ENCODE results near the gene ALDH2. TPM values are rescaled to one million over a fixed set of nuclear protein-coding genes. Genes with fewer than 3 reads are reported as not detected.
"Not testable (repeated sequence)": the region's sequence is repeated elsewhere in the genome, so short reads cannot be mapped to it uniquely, and the experiment has no call there.

Gene ALDH2
- 21.1 and 21.5 TPM in 2 replicates for total RNA-seq (2014; rRNA removed; shearing (Covaris generic))
- polyA plus RNA-seq (2015; cell fraction: cytosol; rRNA removed) = 17.7 and 23.5 TPM in 2 replicates
- 8.0 and 8.8 TPM in 2 replicates for polyA plus RNA-seq (2015; cell fraction: nucleus; rRNA removed)

DNA sequence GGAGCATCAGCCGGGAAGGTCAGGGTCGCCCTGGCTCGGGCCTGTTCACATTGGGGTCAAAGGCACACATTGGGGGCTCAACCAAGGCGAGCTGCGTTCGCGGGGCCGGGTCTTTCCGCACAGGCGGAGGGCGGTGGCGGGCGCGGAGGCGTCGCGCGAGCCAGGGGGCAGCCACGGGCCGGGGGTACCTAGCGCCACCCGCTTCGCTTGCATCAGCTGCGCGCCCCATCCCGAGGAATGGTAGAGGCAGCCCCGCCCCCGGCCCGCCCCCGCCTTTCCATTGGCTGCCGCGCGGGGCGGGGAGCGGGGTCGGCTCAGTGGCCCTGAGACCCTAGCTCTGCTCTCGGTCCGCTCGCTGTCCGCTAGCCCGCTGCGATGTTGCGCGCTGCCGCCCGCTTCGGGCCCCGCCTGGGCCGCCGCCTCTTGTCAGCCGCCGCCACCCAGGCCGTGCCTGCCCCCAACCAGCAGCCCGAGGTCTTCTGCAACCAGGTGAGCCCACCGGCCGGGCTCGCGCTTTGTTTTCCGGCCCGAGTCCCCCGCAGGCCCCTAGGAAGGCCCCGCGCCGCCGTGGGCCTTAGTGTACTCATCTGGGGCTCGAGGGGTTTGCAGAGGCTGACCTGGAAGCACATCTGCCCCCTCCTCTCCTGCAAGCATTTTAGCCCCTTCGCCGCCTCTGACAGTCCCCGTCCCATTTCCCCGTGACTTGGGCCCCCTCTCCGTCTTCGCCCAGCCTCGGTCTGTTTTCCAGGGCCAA lies at the start of gene ALDH2:
Gene ALDH2 (plus strand): TSS at position 326 of the 754 bp plus-strand sequence. CDS start 50 bp downstream, at position 376.
- DNase-seq (ENCODE audit: low read depth, low spot score) = peak; percentile 44
- in situ Hi-C loops (cut with HindIII; ENCODE audit: low pct_unique_long_range_greater_than_20kb, low sequenced_read_pairs) = no loop called here

DNA sequence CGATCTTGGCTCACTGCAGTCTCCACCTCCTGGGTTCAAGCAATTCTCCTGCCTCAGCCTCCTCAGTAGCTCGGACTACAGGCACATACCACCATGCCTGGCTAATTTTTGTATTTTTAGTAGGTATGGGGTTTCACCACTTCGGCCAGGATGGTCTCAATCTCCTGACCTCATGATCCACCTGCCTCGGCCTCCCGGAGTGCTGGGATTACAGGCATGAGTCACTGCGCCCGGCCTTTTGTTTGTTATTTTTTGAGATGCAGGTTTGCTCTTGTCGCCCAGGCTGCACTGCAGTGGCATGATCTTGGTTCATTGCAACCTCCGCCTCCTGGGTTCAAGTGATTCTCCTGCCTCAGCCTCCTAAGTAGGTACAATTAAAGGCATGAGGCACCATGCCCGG lies 47.4 kb upstream of the ALDH2 start:
- DNase-seq (ENCODE audit: low read depth, low spot score); in situ Hi-C loops (cut with HindIII; ENCODE audit: low pct_unique_long_range_greater_than_20kb, low sequenced_read_pairs): not testable (repeated sequence)

DNA sequence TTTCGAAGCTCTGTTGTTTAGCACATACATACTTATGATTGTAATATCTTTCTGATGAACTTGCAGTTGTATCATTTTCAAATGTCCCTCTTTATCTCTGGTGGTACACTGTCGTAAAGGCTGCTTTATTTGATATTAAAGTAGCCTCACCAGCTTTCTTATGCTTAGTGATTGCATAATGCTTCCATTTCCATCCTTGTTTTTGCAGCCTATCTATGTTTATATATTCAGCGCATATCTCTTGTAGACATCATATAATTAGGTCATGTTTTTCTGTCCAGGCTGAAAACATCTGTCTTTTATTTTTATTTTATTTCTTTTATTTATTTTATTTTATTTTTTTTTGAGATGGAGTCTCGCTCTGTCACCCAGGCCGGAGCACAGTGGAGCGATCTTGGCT lies 46.3 kb upstream of the ALDH2 start:
- in situ Hi-C loops (cut with HindIII; ENCODE audit: low pct_unique_long_range_greater_than_20kb, low sequenced_read_pairs) = no loop called here
- no peak for DNase-seq (ENCODE audit: low read depth, low spot score)

DNA sequence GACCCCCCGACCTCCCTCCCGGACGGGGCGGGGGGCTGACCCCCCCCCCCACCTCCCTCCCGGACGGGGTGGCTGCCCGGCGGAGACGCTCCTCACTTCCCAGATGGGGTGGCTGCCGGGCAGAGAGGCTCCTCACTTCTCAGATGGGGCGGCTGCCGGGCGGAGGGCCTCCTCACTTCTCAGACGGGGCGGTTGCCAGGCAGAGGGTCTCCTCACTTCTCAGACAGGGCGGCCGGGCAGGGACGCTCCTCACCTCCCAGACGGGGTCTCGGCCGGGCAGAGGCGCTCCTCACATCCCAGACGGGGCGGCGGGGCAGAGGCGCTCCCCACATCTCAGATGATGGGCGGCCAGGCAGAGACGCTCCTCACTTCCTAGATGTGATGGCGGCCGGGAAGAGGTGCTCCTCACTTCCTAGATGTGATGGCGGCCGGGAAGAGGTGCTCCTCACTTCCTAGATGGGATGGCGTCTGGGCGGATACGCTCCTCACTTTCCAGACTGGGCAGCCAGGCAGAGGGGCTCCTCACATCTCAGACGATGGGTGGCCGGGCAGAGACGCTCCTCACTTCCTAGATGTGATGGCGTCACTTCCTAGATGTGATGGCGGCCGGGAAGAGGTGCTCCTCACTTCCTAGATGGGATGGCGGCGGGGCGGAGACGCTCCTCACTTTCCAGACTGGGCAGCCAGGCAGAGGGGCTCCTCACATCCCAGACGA lies 42.9 kb upstream of the ALDH2 start:
- in situ Hi-C loops (cut with HindIII; ENCODE audit: low pct_unique_long_range_greater_than_20kb, low sequenced_read_pairs) = not testable (repeated sequence)

DNA sequence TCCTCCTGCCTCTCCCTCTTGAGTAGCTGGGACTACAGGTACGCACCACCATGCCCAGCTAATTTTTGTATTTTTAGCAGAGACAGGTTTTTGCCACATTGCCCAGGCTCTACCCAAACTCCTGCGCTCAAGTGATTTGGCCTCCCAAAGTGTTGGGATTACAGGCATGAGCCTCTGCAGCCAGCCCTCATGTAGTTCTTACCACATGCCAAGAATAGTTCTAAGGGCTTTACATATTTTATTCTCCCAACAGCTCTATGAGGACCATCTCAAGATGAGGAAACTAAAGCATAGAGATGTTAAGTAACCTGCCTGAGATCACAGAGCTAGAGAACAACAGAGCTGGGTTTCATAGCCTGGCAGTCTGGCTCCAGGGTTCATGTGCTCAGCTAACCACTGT lies 37.9 kb upstream of the ALDH2 start:
- no peak for DNase-seq (ENCODE audit: low read depth, low spot score)
- in situ Hi-C loops (cut with HindIII; ENCODE audit: low pct_unique_long_range_greater_than_20kb, low sequenced_read_pairs) = no loop called here

More for the DNA sequence above, 42.9 kb upstream of the ALDH2 start:
- DNase-seq (ENCODE audit: low read depth, low spot score) = not testable (repeated sequence)

DNA sequence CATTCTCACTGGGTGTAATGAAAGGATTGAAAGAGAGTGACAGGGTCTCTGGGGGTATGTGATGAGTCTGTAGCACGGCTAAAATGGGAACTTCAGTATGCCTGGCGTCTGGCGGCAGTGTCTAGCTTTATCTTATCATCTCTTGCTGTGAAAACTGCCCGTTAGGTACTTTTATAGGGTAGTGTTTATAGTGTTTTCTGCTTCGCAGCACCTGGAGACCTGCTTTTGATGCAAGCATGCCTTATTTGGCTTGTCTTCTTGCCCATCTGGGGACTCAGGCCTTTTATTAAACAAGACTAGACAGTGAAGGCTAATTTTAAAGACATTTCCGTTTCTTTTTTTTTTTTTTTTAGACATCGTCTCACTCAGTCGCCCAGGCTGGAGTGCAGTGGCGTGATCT lies 36.3 kb upstream of the ALDH2 start:
- in situ Hi-C loops (cut with HindIII; ENCODE audit: low pct_unique_long_range_greater_than_20kb, low sequenced_read_pairs) = no loop called here
- no peak for DNase-seq (ENCODE audit: low read depth, low spot score)

DNA sequence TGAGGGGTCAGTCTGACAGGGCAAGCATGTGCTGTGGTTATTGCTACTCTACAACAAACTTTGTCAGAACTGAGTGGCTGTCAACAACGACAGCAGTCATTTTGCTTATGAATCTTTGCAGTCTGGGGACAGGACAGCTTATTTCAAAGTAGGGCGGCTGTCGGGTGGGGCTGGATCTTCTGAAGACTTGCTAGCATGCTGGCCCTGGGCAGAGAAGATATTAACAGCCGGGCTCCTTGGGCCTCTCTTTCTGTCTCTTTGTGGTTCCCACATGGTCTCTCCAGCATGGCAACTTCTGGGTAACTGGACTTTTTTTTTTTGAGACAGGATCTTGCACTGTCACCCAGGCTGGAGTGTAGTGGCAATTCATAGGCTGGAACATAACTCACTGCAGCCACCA lies 33.9 kb upstream of the ALDH2 start:
- DNase-seq (ENCODE audit: low read depth, low spot score) = no peak
- in situ Hi-C loops (cut with HindIII; ENCODE audit: low pct_unique_long_range_greater_than_20kb, low sequenced_read_pairs) = no loop called here

DNA sequence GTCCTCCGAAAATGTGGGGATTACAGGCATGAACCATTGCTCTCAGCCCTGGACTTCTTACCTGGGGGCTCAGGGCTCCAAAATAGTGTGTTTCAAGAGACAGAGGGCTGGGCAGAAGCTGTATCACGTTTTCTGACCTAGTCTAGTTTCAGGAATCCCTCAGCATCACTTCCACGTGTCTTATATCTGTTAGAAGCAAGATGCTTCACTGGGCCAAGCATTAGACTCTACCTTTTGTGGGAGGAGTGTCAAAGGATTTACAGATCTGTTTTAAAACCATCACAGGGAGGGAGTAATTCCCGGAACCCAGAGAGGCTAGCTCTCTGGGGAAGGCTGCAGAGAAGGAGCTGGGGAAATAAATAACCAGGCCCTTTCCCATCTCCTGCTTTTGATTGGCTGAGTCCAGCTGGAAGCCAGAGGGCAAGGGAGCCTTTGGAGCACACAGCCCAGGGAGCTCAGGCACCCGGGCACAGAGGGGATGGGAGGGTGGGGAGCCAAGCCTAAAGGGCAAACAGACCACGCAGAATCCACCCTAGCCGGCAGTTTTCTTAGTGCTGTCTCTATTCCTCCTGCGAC lies 33.3 kb upstream of the ALDH2 start:
- in situ Hi-C loops (cut with HindIII; ENCODE audit: low pct_unique_long_range_greater_than_20kb, low sequenced_read_pairs) = no loop called here
- DNase-seq (ENCODE audit: low read depth, low spot score) = no peak

DNA sequence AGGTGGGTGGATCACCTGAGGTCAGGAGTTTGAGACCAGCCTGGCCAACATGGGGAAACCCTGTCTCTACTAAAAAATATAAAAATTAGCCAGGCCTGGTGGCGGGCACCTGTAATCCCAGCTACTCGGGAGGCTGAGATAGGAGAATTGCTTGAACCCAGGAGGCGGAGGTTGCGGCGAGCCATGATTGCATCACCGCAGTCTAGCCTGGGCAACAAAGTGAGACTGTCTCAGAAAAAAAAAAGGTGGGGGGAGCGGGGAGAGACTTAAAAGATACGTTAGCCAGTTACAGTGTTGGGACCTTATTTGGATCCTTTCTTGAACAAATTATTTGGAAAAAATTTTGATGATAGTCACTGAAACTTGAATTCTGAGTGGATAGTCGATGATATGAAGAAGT lies 27.2 kb upstream of the ALDH2 start:
- in situ Hi-C loops (cut with HindIII; ENCODE audit: low pct_unique_long_range_greater_than_20kb, low sequenced_read_pairs); DNase-seq (ENCODE audit: low read depth, low spot score): not testable (repeated sequence)

DNA sequence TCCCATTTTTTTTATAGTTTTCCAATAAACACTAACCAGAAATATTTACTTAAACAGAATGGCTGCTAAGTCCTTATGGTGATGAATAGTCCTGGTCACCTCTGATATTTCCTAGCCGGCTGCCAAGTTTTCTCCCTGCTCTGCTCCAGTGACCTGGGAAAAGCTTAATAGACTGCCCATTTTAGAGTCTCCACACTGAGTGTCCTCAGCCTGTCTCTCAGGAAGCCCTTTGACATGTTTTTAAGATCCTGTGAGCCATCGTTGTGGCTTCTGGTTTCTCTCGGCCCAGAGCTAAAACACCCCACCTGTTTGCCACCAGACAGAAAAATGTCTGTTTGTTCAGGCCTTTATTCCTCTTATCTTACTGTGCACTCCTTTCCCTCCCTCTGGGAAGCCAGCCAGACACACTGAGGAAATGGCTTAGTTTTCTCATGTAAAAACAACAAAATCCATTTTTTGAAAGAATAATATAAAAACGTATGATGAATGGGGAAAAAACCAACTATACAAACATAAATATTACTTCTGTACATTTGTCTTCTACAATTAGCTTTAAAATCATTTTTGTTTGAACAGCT lies 25.4 kb upstream of the ALDH2 start:
- no peak for DNase-seq (ENCODE audit: low read depth, low spot score)
- in situ Hi-C loops (cut with HindIII; ENCODE audit: low pct_unique_long_range_greater_than_20kb, low sequenced_read_pairs) = no loop called here

DNA sequence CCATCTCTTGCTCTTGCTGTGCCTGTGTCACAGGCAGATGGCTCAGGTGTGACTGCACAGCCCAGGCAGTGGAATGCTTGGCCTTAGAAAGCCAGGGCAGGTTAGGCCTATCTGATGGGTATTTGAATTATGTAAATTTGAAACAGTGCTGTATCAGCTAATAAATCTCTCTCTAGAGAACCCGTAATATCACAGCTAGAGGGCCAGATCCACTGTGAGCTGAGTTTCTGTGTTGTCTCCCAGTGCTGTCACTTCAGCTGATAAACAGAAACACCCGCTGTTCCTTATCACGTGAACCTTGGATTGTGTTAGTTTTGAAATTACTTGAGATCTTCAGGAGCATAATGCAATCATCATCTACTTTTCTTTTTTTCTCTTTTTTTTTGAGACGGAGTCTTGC lies 21.5 kb upstream of the ALDH2 start:
- in situ Hi-C loops (cut with HindIII; ENCODE audit: low pct_unique_long_range_greater_than_20kb, low sequenced_read_pairs) = no loop called here
- no peak for DNase-seq (ENCODE audit: low read depth, low spot score)

DNA sequence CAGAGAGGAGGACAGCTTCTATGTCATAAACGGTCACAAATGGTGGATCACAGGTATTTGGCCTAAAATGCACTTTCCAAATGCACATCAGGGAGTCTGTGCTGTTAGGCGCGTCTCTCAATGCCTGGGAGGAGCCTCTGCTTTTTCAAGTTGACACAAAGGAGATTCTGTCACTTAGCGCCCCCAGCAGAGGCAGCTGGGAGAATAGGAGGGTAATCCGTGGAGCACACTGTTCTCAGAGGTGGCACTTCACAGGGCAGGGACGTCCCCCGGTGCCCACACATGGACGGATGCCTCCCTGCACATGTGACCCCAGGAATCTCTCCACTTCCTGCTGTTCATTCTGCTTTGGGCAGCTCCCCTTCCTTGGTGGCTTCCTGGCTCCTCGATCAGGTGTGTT lies 19.4 kb upstream of the ALDH2 start:
- no peak for DNase-seq (ENCODE audit: low read depth, low spot score)
- in situ Hi-C loops (cut with HindIII; ENCODE audit: low pct_unique_long_range_greater_than_20kb, low sequenced_read_pairs) = no loop called here

DNA sequence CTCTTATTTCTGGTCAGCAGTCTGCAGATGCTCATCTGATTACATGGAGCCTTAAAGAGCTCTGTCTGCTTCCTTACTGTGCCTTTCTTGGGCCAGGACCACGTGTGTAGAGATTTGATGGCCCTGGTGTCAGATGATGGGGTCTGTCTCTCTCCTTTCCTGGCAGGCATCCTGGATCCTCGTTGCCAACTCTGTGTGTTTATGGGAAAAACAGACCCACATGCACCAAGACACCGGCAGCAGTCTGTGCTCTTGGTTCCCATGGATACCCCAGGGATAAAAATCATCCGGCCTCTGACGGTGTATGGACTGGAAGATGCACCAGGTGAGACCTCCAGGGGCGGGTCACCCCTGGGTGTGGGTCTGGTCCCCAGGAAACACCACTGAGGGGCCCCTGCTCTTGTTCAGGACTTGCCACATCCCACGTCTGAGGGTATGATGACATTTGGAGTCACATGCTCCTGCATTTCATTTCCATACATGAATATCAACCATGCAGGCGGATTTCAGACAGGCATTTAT lies 18.5 kb upstream of the ALDH2 start:
- DNase-seq (ENCODE audit: low read depth, low spot score) = no peak
- in situ Hi-C loops (cut with HindIII; ENCODE audit: low pct_unique_long_range_greater_than_20kb, low sequenced_read_pairs) = no loop called here

DNA sequence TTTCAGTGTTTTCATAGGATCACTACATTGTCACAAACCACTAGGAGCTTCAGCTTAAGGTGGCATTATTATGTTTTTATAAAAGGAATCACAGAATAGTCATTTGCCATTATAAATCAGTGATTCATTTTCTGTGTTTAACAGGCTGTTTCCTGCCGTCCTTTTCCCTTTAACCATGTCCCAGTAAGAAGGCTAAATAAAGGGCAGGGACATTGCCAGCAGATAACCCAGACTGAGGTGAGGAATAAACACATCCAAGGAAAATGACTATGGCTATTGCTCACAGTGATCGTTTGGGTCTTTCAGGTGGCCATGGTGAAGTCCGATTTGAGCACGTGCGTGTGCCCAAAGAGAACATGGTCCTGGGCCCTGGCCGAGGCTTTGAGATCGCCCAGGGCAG lies 17.9 kb upstream of the ALDH2 start:
- no peak for DNase-seq (ENCODE audit: low read depth, low spot score)
- in situ Hi-C loops (cut with HindIII; ENCODE audit: low pct_unique_long_range_greater_than_20kb, low sequenced_read_pairs) = no loop called here

DNA sequence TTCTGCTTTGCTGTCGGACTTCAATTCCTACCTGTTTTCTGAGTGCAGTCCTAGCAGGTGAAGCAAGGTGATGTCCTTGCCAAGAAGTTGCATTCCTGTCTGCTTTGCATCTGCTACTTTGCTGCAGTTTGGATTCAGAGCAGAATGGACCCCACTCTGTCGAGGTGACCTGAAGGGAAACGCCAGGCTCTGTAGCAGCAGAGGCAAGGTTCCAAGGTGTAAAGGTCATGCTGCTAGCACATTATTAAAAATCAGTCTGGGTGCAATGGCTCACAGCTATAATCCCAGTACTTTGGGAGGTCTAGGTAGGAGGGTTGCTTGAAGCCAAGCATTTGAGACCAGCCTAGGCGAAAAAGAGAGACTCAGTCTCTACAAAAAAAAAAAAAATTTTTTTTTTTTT lies 17.3 kb upstream of the ALDH2 start:
- no peak for DNase-seq (ENCODE audit: low read depth, low spot score)
- in situ Hi-C loops (cut with HindIII; ENCODE audit: low pct_unique_long_range_greater_than_20kb, low sequenced_read_pairs) = no loop called here

DNA sequence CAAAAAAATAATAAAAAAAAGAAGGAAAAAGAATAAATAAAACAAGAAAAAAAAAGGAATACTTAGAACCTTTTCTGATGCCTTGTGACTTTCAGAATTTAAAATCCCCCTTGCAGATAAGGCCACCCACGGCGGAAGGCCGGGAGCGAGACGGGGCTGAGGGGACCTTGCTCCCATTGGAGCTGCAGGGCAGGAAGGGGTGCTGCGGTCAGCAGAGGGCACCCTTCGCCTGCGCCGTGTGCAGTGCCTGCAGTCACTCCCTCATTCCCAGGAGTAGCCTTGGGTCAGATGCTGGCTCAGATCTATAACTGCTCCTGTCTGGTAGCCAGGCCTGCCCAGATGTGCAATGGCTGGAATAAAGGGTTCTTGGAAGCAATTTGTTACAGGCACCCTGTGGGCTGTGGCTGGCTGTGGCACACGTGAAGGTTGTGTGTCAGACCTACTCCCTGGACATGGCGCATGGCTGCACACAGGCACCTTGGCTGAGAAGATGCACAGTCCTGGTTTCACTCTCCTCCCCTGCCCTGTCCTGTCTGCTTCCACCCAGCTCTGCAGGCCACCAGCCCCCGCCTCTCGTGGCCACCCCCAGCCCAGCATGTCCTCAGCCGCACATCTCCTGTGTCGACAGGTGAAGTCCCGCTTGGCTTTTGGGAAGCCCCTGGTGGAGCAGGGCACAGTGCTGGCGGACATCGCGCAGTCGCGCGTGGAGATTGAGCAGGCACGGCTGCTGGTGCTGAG lies 13.4 kb upstream of the ALDH2 start:
- in situ Hi-C loops (cut with HindIII; ENCODE audit: low pct_unique_long_range_greater_than_20kb, low sequenced_read_pairs) = no loop called here
- DNase-seq (ENCODE audit: low read depth, low spot score) = peak; percentile 42

DNA sequence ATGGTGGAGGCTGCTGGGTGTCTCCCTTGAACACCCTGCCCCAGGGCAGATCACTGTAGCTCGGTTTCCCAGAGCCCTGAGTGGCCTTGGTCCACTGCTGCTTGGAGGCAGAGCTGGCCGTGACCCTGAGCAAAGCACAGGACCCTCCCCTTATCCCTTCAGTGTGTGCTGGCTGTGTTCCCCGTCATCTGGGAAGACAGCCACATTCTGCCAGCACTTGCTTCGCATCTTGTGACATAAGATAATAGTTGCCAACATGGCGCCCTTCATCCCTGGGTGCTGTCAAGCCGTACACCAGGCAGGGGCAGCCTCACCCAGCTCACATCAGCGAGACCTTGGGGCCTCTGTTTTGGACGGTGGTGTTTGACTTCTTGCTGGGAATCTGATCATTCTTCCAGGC lies 12.1 kb upstream of the ALDH2 start:
- in situ Hi-C loops (cut with HindIII; ENCODE audit: low pct_unique_long_range_greater_than_20kb, low sequenced_read_pairs) = no loop called here
- DNase-seq (ENCODE audit: low read depth, low spot score) = no peak

All from SK-MEL-5 (cell line).